GM19238 (cell line): ENCODE data around the gene REC8.

Experiments
- DNase-seq: peaks from one replicate; pipeline ENCODE4 v3.0.0; 2011; ENCODE audit warnings: low spot score; ENCODE audit not compliant: insufficient read length

REC8 gene

GRCh38 chr14:24159777-24160498, 11.9 kb upstream of the REC8 start:
- DNase-seq, result no peak

GRCh38 chr14:24160499-24160849, 11.4 kb upstream of the REC8 start:
- no peak for DNase-seq

GRCh38 chr14:24160850-24161804, 10.8 kb upstream of the REC8 start, which contains the start of gene IRF9:
Gene IRF9, plus strand, starts transcription at chr14:24161265. Its CDS starts 880 bp downstream, at chr14:24162145.
- DNase-seq, result peak; percentile 93

DNA sequence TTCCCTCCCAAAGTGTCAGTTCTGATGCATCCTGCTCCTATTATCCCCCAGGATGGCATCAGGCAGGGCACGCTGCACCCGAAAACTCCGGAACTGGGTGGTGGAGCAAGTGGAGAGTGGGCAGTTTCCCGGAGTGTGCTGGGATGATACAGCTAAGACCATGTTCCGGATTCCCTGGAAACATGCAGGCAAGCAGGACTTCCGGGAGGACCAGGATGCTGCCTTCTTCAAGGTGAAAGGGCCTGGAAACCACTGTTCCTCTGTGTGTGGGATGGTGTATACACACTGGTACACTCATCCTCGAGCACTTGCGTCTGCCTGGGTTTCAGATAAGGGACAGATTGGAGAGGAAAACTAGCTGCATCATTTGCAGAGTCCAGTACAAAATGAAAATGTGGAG, 9.8 kb upstream of the REC8 start:
- no peak for DNase-seq

- no peak for DNase-seq
Observed at GRCh38 chr14:24164518-24164991, 7.3 kb upstream of the REC8 start.

- no peak for DNase-seq
Observed at GRCh38 chr14:24165785-24166184, 6.1 kb upstream of the REC8 start.

DNA sequence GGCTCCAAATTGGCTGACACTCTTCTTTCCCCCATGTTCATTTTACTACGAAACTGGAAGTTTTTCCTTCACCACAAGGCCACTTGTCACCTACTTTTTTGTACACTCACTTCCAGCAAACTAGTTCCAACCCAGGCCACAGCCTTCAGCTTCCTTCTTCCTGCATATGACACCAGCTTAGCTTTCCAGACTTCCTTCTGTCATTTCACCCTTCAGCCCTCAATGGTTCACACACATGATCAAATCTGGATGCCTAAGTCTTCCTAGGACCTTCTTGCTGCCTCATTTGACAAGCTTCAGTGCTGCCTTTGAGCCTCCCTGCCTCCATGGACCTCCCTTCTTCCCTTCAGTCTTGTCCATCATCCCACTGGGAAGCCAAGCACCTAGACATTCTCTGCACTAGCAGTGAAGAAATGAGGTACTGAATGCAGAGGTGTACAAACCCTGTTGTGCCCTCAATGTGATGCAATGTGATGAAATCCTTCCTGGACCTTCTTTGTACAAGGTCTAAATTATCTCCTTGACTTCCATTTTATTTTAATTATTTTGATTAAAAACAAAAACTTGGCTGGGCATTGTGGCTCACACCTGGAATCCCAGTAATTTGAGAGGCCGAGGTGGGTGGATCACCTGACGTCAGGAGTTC, 4.3 kb upstream of the REC8 start:
- no peak for DNase-seq

DNA sequence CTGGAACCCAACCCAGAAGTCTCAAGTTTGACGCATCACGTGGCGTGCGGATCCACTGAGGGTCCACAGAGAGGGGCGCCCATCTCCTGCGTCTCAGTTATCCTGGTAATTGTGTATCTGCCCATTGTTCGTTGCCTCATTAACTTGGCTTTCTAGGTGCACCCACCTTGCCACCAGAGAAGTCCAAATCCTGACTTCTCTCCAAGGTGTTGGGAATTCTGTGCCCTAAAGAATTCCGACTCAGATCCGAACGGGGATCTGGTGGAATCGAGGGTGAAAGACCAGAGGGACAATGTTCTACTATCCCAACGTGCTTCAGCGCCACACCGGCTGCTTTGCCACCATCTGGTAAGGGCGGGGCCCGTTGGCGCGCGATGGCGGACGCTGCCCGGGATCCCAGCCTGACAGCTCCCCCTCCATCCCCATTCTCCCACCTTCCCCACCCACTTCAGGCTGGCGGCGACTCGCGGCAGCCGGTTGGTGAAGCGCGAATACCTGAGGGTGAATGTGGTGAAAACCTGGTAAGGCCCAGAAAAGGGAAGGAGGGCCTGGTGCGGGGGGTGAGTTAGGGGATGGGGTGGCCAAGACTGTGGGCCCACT, 481 bp downstream of the REC8 start:
- DNase-seq, result no peak

GRCh38 chr14:24172871-24173281, 996 bp downstream of the REC8 start:
- DNase-seq, result no peak

DNA sequence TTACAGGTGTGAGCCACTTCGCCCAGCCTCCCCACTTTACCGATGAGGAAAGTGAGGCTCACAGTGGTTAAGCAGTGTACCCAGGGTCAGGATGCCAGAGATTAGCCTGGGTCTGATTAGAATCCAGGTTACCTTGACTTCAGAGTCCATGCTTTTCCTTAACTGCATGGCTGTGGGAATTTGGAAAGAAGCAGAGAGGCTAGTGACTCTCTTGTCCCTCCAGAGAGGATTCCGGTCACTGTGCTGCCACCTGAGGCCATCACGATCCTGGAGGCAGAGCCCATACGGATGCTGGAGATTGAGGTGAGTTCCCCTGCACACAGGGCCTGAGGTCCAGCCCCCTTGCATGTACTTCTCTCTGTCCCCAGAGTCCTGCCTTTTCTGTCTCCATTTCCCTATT, 4.7 kb downstream of the REC8 start:
- DNase-seq, result no peak

GRCh38 chr14:24177041-24177825, 5.4 kb downstream of the REC8 start:
- DNase-seq, result no peak

- no peak for DNase-seq
Observed at GRCh38 chr14:24177891-24178290, 6.0 kb downstream of the REC8 start.

- DNase-seq, result no peak
Observed at GRCh38 chr14:24178399-24179178, 6.7 kb downstream of the REC8 start.

DNA sequence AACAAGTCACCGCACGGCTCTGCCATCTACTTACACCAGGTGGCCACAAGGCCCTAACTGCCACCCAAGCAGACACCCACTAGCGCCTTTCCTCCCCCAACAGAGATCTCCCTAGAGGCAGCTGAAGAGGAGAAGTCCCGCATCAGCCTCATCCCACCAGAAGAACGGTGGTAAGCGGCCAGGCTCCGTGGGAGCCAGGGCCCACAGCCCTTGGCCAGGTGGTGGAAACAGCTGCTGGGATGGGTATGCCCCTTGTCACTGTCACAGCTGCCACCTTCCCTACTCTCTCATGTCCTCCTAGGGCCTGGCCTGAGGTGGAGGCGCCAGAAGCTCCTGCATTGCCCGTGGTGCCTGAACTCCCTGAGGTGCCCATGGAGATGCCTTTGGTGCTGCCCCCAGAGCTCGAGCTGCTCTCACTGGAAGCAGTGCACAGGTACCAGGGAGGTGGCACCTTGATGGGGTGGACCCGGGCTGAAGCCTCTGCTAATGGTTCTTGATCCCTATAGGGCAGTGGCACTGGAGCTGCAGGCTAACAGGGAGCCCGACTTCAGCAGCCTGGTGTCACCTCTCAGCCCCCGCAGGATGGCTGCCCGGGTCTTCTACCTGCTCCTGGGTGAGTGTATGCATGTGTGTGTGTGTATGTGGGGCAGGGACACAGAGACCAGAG, 7.5 kb downstream of the REC8 start:
- no peak for DNase-seq

DNA sequence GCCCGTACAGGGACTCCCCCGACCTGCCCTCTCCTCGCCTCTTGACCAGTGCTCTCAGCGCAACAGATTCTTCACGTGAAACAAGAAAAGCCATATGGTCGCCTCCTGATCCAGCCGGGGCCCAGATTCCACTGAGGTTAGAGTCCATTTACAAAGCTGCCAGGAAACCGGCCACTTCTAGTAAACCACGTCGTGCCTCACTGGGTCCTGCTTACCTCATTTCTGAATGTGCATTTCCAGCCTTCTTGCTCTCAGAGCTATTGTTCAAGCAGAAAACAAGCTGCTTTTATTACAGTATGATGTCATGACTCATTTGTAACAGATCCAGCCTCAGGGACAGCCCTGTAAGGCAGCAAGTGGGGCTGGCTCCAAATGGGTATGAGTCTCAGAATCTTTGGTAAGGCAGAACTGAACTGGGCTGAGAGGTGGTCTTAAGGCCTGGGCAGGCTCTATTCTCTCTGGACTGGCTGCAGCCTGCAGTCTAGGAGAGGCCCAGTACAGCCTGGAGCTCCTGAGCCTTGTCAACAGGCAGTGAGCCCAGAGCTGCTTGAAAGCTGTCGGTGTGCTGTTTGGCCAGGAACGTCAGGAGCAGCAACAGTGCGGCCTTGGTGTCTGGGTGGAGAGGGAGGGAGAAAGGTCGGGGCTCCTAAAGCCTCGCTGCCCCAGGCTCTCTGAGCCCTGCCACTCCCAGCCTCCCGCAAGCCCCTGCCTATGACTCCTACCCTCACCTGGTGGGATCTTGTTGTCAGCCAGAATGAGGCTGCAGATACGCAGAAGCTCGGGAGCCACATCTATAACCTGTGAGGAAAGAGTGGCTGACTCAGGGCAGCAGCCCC, 8.3 kb downstream of the REC8 start:
- DNase-seq, result no peak

- no peak for DNase-seq
Observed at GRCh38 chr14:24181371-24182077, 9.6 kb downstream of the REC8 start.

- no peak for DNase-seq
Observed at GRCh38 chr14:24182110-24182882, 10.4 kb downstream of the REC8 start.
